Measurements from ENCODE around the gene IL1RAPL2. TPM values are rescaled to one million over a fixed set of nuclear protein-coding genes. Genes with fewer than 3 reads are reported as not detected.

The IL1RAPL2 gene
- polyA plus RNA-seq, 3 donors = not detected

DNA sequence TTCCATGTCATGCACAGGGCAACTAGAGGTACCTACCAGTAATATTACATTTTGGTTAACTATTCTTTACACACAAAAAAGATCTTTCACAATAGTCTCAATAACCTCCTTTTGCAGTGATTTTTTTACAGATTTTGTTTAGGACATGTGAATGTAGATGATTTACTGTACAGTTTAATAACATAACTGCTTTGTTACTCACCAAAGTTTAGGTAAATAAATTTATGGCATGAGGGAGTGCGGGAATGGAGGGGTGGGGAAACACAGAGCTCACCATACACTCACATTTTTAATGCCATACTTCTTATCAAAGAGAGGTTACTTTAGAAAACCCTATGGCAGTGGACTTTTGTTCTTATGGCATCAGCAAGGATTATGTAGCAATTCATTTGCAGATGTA, 747.6 kb downstream of the IL1RAPL2 start:
- Mint-ChIP-seq H3K4me3 (no peak overlapping the region), H3K4me1 (no peaks in the 10 kb centered on the region), H3K27ac (no peak overlapping the region), H3K36me3 (no peaks in the 10 kb centered on the region), H3K9me3 (peaks cover 0 to 3% (median 0%) of the 10 kb centered on the region in 7 donors), H3K27me3 (ENCODE audit: low read depth in 3 of 3) (peaks cover 0 to 3% (median 2%) of the 10 kb centered on the region in 3 donors)
- TF ChIP-seq, protein P1, sequence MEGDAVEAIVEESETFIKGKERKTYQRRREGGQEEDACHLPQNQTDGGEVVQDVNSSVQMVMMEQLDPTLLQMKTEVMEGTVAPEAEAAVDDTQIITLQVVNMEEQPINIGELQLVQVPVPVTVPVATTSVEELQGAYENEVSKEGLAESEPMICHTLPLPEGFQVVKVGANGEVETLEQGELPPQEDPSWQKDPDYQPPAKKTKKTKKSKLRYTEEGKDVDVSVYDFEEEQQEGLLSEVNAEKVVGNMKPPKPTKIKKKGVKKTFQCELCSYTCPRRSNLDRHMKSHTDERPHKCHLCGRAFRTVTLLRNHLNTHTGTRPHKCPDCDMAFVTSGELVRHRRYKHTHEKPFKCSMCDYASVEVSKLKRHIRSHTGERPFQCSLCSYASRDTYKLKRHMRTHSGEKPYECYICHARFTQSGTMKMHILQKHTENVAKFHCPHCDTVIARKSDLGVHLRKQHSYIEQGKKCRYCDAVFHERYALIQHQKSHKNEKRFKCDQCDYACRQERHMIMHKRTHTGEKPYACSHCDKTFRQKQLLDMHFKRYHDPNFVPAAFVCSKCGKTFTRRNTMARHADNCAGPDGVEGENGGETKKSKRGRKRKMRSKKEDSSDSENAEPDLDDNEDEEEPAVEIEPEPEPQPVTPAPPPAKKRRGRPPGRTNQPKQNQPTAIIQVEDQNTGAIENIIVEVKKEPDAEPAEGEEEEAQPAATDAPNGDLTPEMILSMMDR (IDR thresholded peaks at IDR 0.05) = no peak
- H3K36me3 ChIP-seq (replicated peaks in 1 of 2; ENCODE audit: control insufficient read depth in 1 of 2, insufficient read depth in 2 of 2, low read length in 2 of 2) = no peaks in the 10 kb centered on the region
- H4K20me1 ChIP-seq (ENCODE audit: insufficient read depth, low read length) = no peaks in the 10 kb centered on the region
- DNase-seq = no peak
- H3K4me2 ChIP-seq (replicated peaks; ENCODE audit: extremely low read depth, low read length, poor library complexity, severe bottlenecking) = no peak overlapping the region
- no peak overlapping the region for H3K9ac ChIP-seq (ENCODE audit: insufficient read depth, low read length, poor library complexity, severe bottlenecking)
- intact Hi-C loops (cut with micrococcal nuclease) = no loop called here
- no CpG with 5 or more reads among the region's 1 CpG for WGBS (ENCODE audit: insufficient coverage)
- H3K9me3 ChIP-seq (replicated peaks in 1 of 2; ENCODE audit: control insufficient read depth in 1 of 2, insufficient read depth in 1 of 2, low read length in 2 of 2) = no peaks in the 10 kb centered on the region
- H3K4me3 ChIP-seq (replicated peaks in 1 of 3; ENCODE audit: low read depth in 2 of 3, low read length in 3 of 3) = no peak overlapping the region
- H3K4me1 ChIP-seq (ENCODE audit: control insufficient read depth in 1 of 2, insufficient read depth in 2 of 2, low read length in 2 of 2) = no peaks in the 10 kb centered on the region
- no peaks in the 10 kb centered on the region for H3K79me2 ChIP-seq (ENCODE audit: insufficient read depth, low read length)
- H2AFZ ChIP-seq (ENCODE audit: insufficient read depth, low read depth, low read length, poor library complexity, severe bottlenecking) = no peak overlapping the region
- no peak overlapping the region for H3K27ac ChIP-seq (ENCODE audit: low read depth in 1 of 2, low read length in 2 of 2)
- H3K27me3 ChIP-seq (ENCODE audit: control insufficient read depth in 2 of 2, insufficient read depth in 2 of 2, low read length in 2 of 2) = no peaks in the 10 kb centered on the region

DNA sequence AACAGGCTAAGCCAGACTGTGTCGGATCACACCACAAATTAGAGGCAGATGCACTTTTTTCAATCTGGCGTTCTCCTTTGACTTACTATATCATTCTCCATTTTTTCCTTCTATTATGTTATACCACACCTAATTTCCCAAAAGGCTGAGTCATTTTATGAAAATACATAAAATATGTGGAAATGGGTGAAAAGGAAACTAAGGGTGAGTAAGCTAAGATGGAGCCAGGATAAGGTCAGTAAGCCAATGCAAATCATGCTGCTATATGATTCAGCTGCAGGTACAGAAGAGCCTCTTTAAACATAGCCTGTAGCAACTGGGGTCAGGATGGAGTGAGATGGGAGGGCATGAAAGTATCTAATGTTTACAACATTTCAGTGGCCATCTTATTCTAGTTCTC, 748.5 kb downstream of the IL1RAPL2 start:
- no peak overlapping the region for H3K4me2 ChIP-seq (replicated peaks; ENCODE audit: extremely low read depth, low read length, poor library complexity, severe bottlenecking)
- H3K79me2 ChIP-seq (ENCODE audit: insufficient read depth, low read length) = no peaks in the 10 kb centered on the region
- no peak overlapping the region for H3K9ac ChIP-seq (ENCODE audit: insufficient read depth, low read length, poor library complexity, severe bottlenecking)
- TF ChIP-seq, protein P1 (IDR thresholded peaks at IDR 0.05) = no peak
- Mint-ChIP-seq H3K36me3 (no peaks in the 10 kb centered on the region), H3K27me3 (ENCODE audit: low read depth in 3 of 3) (peaks cover 0 to 3% (median 2%) of the 10 kb centered on the region in 3 donors), H3K4me3 (no peak overlapping the region), H3K9me3 (peaks cover 0 to 3% (median 0%) of the 10 kb centered on the region in 7 donors), H3K27ac (no peak overlapping the region), H3K4me1 (no peaks in the 10 kb centered on the region)
- H3K9me3 ChIP-seq (replicated peaks in 1 of 2; ENCODE audit: control insufficient read depth in 1 of 2, insufficient read depth in 1 of 2, low read length in 2 of 2) = no peaks in the 10 kb centered on the region
- no peak for DNase-seq
- H3K27ac ChIP-seq (ENCODE audit: low read depth in 1 of 2, low read length in 2 of 2) = no peak overlapping the region
- H3K27me3 ChIP-seq (ENCODE audit: control insufficient read depth in 2 of 2, insufficient read depth in 2 of 2, low read length in 2 of 2) = no peaks in the 10 kb centered on the region
- WGBS (ENCODE audit: insufficient coverage) = no CpG with 5 or more reads among the region's 2 CpGs
- no peaks in the 10 kb centered on the region for H4K20me1 ChIP-seq (ENCODE audit: insufficient read depth, low read length)
- H3K36me3 ChIP-seq (replicated peaks in 1 of 2; ENCODE audit: control insufficient read depth in 1 of 2, insufficient read depth in 2 of 2, low read length in 2 of 2) = no peaks in the 10 kb centered on the region
- H3K4me1 ChIP-seq (ENCODE audit: control insufficient read depth in 1 of 2, insufficient read depth in 2 of 2, low read length in 2 of 2) = no peaks in the 10 kb centered on the region
- no peak overlapping the region for H2AFZ ChIP-seq (ENCODE audit: insufficient read depth, low read depth, low read length, poor library complexity, severe bottlenecking)
- no peak overlapping the region for H3K4me3 ChIP-seq (replicated peaks in 1 of 3; ENCODE audit: low read depth in 2 of 3, low read length in 3 of 3)
- intact Hi-C loops (cut with micrococcal nuclease) = no loop called here
